Stimulated activated naive CD4-positive, alpha-beta T cell (primary cell): ENCODE measurements around the gene PGAP2.
"Not testable (repeated sequence)": the region's sequence is repeated elsewhere in the genome, so short reads cannot be mapped to it uniquely, and the experiment has no call there.

ENCODE experiments used
- DNase-seq, 6 experiments: peaks; one replicate each; lab custom pipeline; 2025; lab: John Stamatoyannopoulos, UW

PGAP2 gene

GRCh38 chr11:3803726-3804495 is 4.4 kb upstream of the PGAP2 start:
- DNase-seq = no peak

GRCh38 chr11:3808861-3809623 is 682 bp downstream of the PGAP2 start:
- peak in 5 of 6 experiments; percentile 18 to 59 (median 34) for DNase-seq

GRCh38 chr11:3809624-3809928 is 1.2 kb downstream of the PGAP2 start:
- no peak for DNase-seq

GRCh38 chr11:3810446-3810845 is 2.1 kb downstream of the PGAP2 start:
- DNase-seq = no peak

GRCh38 chr11:3810951-3811350 is 2.6 kb downstream of the PGAP2 start:
- DNase-seq = no peak

GRCh38 chr11:3814832-3815231 is 6.5 kb downstream of the PGAP2 start:
- not testable (repeated sequence) for DNase-seq

- DNase-seq = no peak
These were observed 7.5 kb downstream of the PGAP2 start for GRCh38 chr11:3815845-3816244.

GRCh38 chr11:3816673-3817072 is 8.3 kb downstream of the PGAP2 start:
- no peak for DNase-seq

GRCh38 chr11:3817181-3817800 is 8.9 kb downstream of the PGAP2 start:
- no peak for DNase-seq

GRCh38 chr11:3820971-3821370 is 12.6 kb downstream of the PGAP2 start:
- DNase-seq = no peak

GRCh38 chr11:3822312-3822711 is 14.0 kb downstream of the PGAP2 start:
- DNase-seq = no peak

- DNase-seq = no peak
These were observed 14.9 kb downstream of the PGAP2 start for GRCh38 chr11:3823303-3823702.

- DNase-seq = no peak
These were observed 15.6 kb downstream of the PGAP2 start for GRCh38 chr11:3823762-3824506.

GRCh38 chr11:3824714-3825472 is 16.5 kb downstream of the PGAP2 start:
- peak; percentile 61 to 83 (median 70) for DNase-seq

- no peak for DNase-seq
These were observed 17.3 kb downstream of the PGAP2 start for GRCh38 chr11:3825473-3826154.

GRCh38 chr11:3826721-3827120 is 18.4 kb downstream of the PGAP2 start:
- DNase-seq = no peak

- no peak for DNase-seq
These were observed 19.2 kb downstream of the PGAP2 start for GRCh38 chr11:3827434-3828186.

- no peak for DNase-seq
These were observed 21.7 kb downstream of the PGAP2 start for GRCh38 chr11:3830088-3830487.

GRCh38 chr11:3830730-3831129 is 22.4 kb downstream of the PGAP2 start:
- DNase-seq = no peak
